ENCODE results near the gene ABCA13.

DNA sequence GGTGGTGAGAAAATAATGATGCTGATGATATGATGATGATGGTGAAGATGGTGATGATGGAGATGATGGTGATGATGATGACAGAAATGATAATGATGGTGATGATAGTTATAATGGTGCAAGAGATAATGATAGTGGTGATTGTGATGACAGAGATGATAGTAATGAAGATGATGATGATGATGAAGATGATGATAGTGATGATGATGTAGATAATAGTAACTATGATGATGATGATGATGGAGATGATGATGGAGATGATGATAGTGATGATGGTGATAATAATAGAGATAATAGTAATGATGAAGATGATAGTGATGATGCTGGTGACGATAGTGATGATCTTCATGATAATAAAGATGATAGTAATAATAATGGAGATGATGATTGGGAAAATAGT is 22.2 kb downstream of the ABCA13 start:
- TF ChIP-seq, protein P1, sequence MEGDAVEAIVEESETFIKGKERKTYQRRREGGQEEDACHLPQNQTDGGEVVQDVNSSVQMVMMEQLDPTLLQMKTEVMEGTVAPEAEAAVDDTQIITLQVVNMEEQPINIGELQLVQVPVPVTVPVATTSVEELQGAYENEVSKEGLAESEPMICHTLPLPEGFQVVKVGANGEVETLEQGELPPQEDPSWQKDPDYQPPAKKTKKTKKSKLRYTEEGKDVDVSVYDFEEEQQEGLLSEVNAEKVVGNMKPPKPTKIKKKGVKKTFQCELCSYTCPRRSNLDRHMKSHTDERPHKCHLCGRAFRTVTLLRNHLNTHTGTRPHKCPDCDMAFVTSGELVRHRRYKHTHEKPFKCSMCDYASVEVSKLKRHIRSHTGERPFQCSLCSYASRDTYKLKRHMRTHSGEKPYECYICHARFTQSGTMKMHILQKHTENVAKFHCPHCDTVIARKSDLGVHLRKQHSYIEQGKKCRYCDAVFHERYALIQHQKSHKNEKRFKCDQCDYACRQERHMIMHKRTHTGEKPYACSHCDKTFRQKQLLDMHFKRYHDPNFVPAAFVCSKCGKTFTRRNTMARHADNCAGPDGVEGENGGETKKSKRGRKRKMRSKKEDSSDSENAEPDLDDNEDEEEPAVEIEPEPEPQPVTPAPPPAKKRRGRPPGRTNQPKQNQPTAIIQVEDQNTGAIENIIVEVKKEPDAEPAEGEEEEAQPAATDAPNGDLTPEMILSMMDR (IDR thresholded peaks at IDR 0.05) = no peak
- TF ChIP-seq POLR2A (IDR thresholded peaks at IDR 0.05) = no peak
